HFFc6 (cell line): ENCODE measurements around the gene STRN. TPM values are rescaled to one million over a fixed set of nuclear protein-coding genes. Genes with fewer than 3 reads are reported as not detected.
"Not testable (repeated sequence)": the region's sequence is repeated elsewhere in the genome, so short reads cannot be mapped to it uniquely, and the experiment has no call there.

ENCODE experiments used
- DNase-seq: peaks from one replicate; pipeline ENCODE4 v3.0.0-alpha.2; 2018
- H3K27ac Mint-ChIP-seq: 2 replicates; pipeline ENCODE4 v1.8.0; 2020; ENCODE audit warnings: mild to moderate bottlenecking, mixed read lengths
- H3K27me3 Mint-ChIP-seq: 2 replicates; pipeline ENCODE4 v1.8.0; 2021; ENCODE audit warnings: mild to moderate bottlenecking, moderate library complexity, mixed read lengths; ENCODE audit not compliant: insufficient read depth
- H3K36me3 Mint-ChIP-seq: 2 replicates; pipeline ENCODE4 v1.8.0; 2021; ENCODE audit warnings: low read depth, mixed read lengths
- H3K4me1 Mint-ChIP-seq: 2 replicates; pipeline ENCODE4 v1.8.0; 2020; ENCODE audit warnings: low read depth, mixed read lengths
- H3K4me3 Mint-ChIP-seq: 2 replicates; pipeline ENCODE4 v1.8.0; 2020; ENCODE audit warnings: mild to moderate bottlenecking, moderate library complexity, mixed read lengths
- H3K9me3 Mint-ChIP-seq: 2 replicates; pipeline ENCODE4 v1.8.0; 2020; ENCODE audit warnings: mild to moderate bottlenecking, mixed read lengths
- total RNA-seq, 6 experiments: library from RNA; stranded (reverse); fragmentation: NEBNext Ultra II Directional; extraction: Animal tissue kit (Norgen Biotek cat#: 25700); gene quantifications; 2 replicates in 1 of 6; 3 replicates in 5 of 6; pipeline ENCODE4 v1.2.3, GENCODE V29; 2021
- TF ChIP-seq, protein P1 (sequence below): fragments of 200-600 bp; sonication (generic); IDR thresholded peaks from 2 replicates; pipeline ENCODE4 v1.5.0; 2021; ENCODE audit warnings: antibody characterized with exemption, mild to moderate bottlenecking

Gene STRN
- total RNA-seq, 6 experiments from 2014 or later, result 15.4 to 22.4 (median 20.0) TPM

DNA sequence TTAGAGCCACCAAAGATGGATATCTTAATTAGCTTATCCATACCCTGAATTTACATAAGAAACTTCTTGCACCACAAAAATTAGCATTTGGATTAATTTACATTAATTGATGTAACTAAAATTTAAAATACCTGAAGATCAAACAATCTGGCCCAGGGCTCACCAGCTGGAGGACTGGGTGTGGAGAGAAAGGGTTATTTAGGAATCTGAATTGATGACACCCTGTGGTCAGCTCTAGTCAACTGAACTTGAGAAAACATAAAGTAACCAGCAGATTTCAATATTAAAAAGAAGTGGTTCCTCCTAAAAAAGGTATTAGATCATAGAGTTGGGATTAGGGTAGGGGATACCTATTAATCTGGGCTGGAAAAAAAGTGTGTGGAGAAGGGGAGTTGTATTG is 122.5 kb downstream of the STRN start:
- DNase-seq, result no peak

DNA sequence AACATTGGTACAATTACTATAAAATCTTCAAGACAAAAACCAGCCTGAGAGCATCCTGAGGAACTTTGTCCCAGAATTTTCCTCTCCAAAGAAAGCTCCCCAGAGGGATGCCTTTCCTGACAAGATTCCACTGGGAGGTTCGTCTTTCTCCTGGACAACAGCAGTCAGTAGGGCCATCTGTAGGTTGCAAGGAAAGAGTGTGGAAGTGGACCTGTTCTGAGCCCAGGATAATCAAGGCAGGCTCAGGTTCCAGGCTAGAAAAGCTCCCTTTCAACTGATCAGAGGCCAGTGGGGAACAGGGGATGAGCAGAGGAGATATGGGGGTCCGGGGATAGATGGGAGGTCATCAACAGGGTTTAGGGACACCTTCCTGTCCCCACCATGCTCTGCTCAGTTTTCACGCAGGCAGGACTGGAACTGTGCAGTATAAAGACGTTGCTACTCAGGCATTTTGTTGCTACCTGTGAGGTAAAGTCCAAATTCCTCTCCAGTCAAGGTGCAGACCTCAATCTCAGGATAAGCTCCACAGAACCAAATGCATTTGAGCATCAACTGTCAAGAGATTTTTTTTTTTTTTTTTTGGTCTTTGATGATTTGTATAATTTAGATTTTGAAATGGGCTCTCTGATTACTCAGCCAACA is 126.2 kb downstream of the STRN start:
- H3K27me3 Mint-ChIP-seq, result no peaks in the 10 kb centered on the region; the same call in 1 of the 2 replicates
- H3K36me3 Mint-ChIP-seq, result peaks cover 5% of the 10 kb centered on the region; the same call in 1 of the 2 replicates
- no peak overlapping the region for H3K27ac Mint-ChIP-seq
- no peak for DNase-seq
- H3K4me1 Mint-ChIP-seq, result no peaks in the 10 kb centered on the region; the same call in 1 of the 2 replicates
- TF ChIP-seq, protein P1, sequence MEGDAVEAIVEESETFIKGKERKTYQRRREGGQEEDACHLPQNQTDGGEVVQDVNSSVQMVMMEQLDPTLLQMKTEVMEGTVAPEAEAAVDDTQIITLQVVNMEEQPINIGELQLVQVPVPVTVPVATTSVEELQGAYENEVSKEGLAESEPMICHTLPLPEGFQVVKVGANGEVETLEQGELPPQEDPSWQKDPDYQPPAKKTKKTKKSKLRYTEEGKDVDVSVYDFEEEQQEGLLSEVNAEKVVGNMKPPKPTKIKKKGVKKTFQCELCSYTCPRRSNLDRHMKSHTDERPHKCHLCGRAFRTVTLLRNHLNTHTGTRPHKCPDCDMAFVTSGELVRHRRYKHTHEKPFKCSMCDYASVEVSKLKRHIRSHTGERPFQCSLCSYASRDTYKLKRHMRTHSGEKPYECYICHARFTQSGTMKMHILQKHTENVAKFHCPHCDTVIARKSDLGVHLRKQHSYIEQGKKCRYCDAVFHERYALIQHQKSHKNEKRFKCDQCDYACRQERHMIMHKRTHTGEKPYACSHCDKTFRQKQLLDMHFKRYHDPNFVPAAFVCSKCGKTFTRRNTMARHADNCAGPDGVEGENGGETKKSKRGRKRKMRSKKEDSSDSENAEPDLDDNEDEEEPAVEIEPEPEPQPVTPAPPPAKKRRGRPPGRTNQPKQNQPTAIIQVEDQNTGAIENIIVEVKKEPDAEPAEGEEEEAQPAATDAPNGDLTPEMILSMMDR, result no peak
- H3K9me3 Mint-ChIP-seq, result no peaks in the 10 kb centered on the region
- H3K4me3 Mint-ChIP-seq, result no peak overlapping the region

More for the DNA sequence above, 122.5 kb downstream of the STRN start:
- Mint-ChIP-seq H3K4me1 (no peaks in the 10 kb centered on the region), H3K9me3 (no peaks in the 10 kb centered on the region), H3K36me3 (peaks cover 12% of the 10 kb centered on the region; the same call in 1 of the 2 replicates), H3K4me3 (no peak overlapping the region), H3K27me3 (no peaks in the 10 kb centered on the region; the same call in 1 of the 2 replicates), H3K27ac (no peak overlapping the region)
- TF ChIP-seq, protein P1, result no peak

DNA sequence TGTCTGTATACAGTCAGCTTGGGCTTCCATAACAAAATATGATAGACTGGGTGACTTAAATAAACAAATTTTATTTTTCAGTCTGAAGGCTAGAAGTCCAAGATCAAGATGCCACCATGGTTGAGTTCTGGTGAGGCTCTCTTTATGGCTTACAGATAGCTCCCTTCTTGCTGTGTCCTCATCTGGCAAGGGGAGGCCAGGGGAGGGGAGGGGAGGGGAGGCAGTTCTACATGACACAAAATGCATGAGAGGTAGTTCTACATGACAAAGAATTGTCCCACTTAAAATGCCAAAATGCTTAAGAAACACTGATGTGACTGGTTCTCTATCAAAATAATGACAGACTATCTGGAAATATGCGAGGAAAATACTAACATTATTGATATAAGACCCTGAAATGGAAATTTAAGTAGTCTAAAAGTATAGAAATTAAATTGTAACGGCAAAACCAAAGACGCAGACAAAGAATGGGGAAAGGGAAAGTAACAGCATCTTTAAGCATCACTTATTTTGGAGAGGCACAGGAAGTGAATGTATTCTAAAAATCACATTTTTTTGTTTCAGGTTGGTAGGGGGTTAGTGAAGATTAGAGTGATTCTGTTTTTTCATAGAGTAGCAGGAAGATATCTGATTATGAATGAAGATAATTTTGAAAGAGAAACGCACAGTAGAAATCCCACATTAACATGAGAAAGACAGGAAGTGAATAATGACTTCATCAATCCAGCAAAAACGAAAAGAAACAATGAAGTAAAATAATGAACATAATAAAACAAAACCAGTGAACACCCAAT is 131.4 kb downstream of the STRN start:
- H3K4me1 Mint-ChIP-seq, result no peaks in the 10 kb centered on the region; the same call in 1 of the 2 replicates
- H3K9me3 Mint-ChIP-seq, result no peaks in the 10 kb centered on the region
- H3K27ac Mint-ChIP-seq, result no peak overlapping the region
- no peak overlapping the region for H3K4me3 Mint-ChIP-seq
- TF ChIP-seq, protein P1, result no peak
- no peak for DNase-seq
- no peaks in the 10 kb centered on the region for H3K36me3 Mint-ChIP-seq
- no peaks in the 10 kb centered on the region; the same call in none of the 2 replicates for H3K27me3 Mint-ChIP-seq

DNA sequence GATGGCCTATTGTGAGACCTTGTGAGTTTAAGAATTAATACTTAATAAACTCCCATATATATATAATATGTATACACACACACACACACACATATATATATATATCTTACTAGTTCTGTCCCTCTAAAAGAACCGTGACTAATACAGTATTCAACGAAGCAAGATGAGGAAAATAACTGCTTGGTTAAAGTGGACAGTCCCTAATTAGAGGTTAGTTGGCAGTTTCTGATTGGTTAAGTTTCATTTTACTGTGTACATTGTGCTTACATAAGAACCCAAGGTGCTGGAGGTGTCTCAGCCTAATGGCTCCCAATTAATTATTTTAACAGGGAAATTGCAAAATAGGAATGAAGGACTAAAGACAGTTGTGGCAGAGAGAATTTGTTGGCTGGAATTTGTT is 132.1 kb downstream of the STRN start:
- DNase-seq, result no peak
- no peak overlapping the region for H3K27ac Mint-ChIP-seq
- no peaks in the 10 kb centered on the region for H3K9me3 Mint-ChIP-seq
- TF ChIP-seq, protein P1, result no peak
- H3K4me1 Mint-ChIP-seq, result no peaks in the 10 kb centered on the region; the same call in 1 of the 2 replicates
- no peak overlapping the region for H3K4me3 Mint-ChIP-seq
- no peaks in the 10 kb centered on the region for H3K36me3 Mint-ChIP-seq
- H3K27me3 Mint-ChIP-seq, result no peaks in the 10 kb centered on the region; the same call in 1 of the 2 replicates

DNA sequence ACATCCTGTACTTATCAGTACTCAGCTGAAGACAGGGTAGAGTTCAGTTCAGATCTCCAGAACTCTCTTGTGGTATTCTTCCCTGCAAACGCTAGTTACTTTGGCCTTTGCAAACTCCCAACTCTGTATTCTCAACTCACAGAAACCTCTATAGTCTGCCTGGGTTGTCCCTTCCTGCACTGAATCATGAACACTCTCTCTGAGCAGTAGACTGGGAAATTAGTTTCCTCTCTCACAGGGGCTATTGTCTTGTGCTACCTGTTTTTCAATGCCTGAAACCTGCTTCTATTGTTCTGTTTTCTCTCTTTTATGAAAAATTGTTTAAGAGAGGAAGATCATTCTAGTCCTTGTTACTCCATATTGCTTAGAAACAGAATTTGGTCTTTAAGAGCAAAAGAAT is 135.2 kb downstream of the STRN start:
- no peak for DNase-seq
- no peak overlapping the region for H3K4me3 Mint-ChIP-seq
- no peaks in the 10 kb centered on the region for H3K9me3 Mint-ChIP-seq
- TF ChIP-seq, protein P1, result no peak
- H3K4me1 Mint-ChIP-seq, result no peaks in the 10 kb centered on the region; the same call in 1 of the 2 replicates
- peaks cover 4% of the 10 kb centered on the region; the same call in 1 of the 2 replicates for H3K27me3 Mint-ChIP-seq
- H3K36me3 Mint-ChIP-seq, result no peaks in the 10 kb centered on the region
- H3K27ac Mint-ChIP-seq, result no peak overlapping the region

DNA sequence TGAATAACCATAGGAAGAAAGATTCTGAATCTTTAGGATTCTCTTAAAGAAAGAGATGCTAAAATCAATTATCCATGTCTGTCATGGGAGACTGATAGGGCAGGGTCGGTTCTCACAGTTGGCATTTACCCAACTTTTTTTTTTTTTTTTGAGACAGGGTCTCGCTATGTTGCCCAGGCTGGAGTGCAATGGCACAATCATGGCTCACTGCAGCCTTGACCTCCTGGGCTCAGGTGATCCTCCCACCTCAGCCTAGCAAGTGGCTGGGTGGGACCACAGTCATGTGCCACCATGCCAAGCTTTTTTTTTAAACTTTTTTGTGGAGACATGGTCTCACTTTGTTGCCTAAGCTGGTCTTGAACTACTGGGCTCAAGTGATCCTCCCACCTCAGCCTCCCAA is 141.7 kb downstream of the STRN start:
- not testable (repeated sequence) for H3K27ac Mint-ChIP-seq, H3K4me1 Mint-ChIP-seq, DNase-seq, H3K9me3 Mint-ChIP-seq, H3K36me3 Mint-ChIP-seq, H3K4me3 Mint-ChIP-seq
- H3K27me3 Mint-ChIP-seq, result peaks cover 12% of the 10 kb centered on the region; the same call in 1 of the 2 replicates
